Kidney (tissue), 14 donors: ENCODE results near the gene PANX2. TPM values are rescaled to one million over a fixed set of nuclear protein-coding genes. Genes with fewer than 3 reads are reported as not detected.

Source experiments
- DNase-seq, 5 donors: peaks; one replicate each; pipeline ENCODE4 v3.0.0-alpha.2; 2013 to 2020
- FAIRE-seq: peaks from 2 replicates; lab custom pipeline; 2012; peaks lifted over from hg19 to GRCh38; lab: Jason Lieb, UNC
- H3K27ac ChIP-seq, 2 donors: one replicate each; pipeline ENCODE4 v1.7.0; 2013; ENCODE audit warnings: low read depth in 2 of 2, low read length in 2 of 2, inconsistent platforms in 1 of 2
- H3K27me3 ChIP-seq: one replicate; pipeline ENCODE4 v1.7.1; 2013; ENCODE audit warnings: low read length, inconsistent platforms; ENCODE audit not compliant: control insufficient read depth, insufficient read depth
- H3K36me3 ChIP-seq, 3 donors: one replicate each; pipeline versions ENCODE4 v1.7.0 to v1.7.1; 2013; ENCODE audit warnings: low read length in 3 of 3, control low read depth in 1 of 3, inconsistent platforms in 1 of 3; ENCODE audit not compliant: insufficient read depth in 3 of 3, control insufficient read depth in 2 of 3
- H3K4me1 ChIP-seq, 3 donors: one replicate each; pipeline versions ENCODE4 v1.7.0 to v1.7.1; 2013; ENCODE audit warnings: low read length in 3 of 3, inconsistent platforms in 1 of 3, low read depth in 1 of 3; ENCODE audit not compliant: control insufficient read depth in 2 of 3, insufficient read depth in 2 of 3
- H3K4me3 ChIP-seq, 3 donors: one replicate each; pipeline versions ENCODE4 v1.7.0 to v1.8.1; 2013; ENCODE audit warnings: low read length in 3 of 3, control low read depth in 1 of 3, inconsistent platforms in 1 of 3
- H3K9ac ChIP-seq, 3 donors: one replicate each; pipeline versions ENCODE4 v1.7.0 to v1.7.1; 2013; ENCODE audit warnings: low read length in 3 of 3, control low read depth in 1 of 3, inconsistent platforms in 1 of 3
- H3K9me3 ChIP-seq, 3 donors: one replicate each; pipeline versions ENCODE4 v1.7.0 to v1.7.1; 2013; ENCODE audit warnings: low read length in 3 of 3, control low read depth in 1 of 3, inconsistent platforms in 1 of 3; ENCODE audit not compliant: control insufficient read depth in 2 of 3, insufficient read depth in 1 of 3
- CTCF ChIP-seq: IDR thresholded peaks from 3 replicates; pipeline ENCODE4 v1.5.1; 2012; ENCODE audit warnings: mild to moderate bottlenecking, moderate library complexity, borderline replicate concordance; ENCODE audit not compliant: insufficient read depth; ENCODE audit errors: extremely low read depth
- intact Hi-C: fragments of 100-400 bp; cut with DNase I; formaldehyde crosslinking; loops from one replicate; pipeline ENCODE4 v1.11.1; 2022
- polyA plus RNA-seq: library from polyadenylated mRNA; stranded (reverse); fragments of 350-450 nt; fragmentation: Illumina TruSeq; extraction: RNeasy Lipid Tissue Mini Kit (QIAGEN cat#74804); gene quantifications from one replicate; pipeline ENCODE4 v1.2.3, GENCODE V29; 2014; ENCODE audit warnings: low read depth, low replicate concordance; ENCODE audit not compliant: insufficient read depth
- total RNA-seq: library from RNA; stranded (reverse); fragmentation: NEBNext Ultra II Directional; extraction: Animal tissue kit (Norgen Biotek cat#: 25700); gene quantifications from one replicate; pipeline ENCODE4 v1.2.1, GENCODE V29; 2021
- donor health status: control.
- donor health status: control.
- donor health status: control.
- donor health status: control.
- donor health status: control.
- donor health status: DM: yes; HTN: yes; CAD: no.
- donor health status: Normal renal cell carcinoma (clear cell type).

The PANX2 gene
- total and polyA plus RNA-seq, 2 donors from 2014 or later = 1.0 to 4.3 TPM

GRCh38 chr22:50189849-50190181, 19.3 kb downstream of the PANX2 start:
- Histone ChIP-seq H3K4me1 (peaks cover 0 to 28% (median 4%) of the 10 kb centered on the region in 3 donors), H3K36me3 (peaks cover 0 to 3% (median 3%) of the 10 kb centered on the region in 3 donors), H3K27ac (peak overlapping the region in 1 of 2 donors; percentile 63), H3K4me3 (peak overlapping the region in 1 of 3 donors; percentile 47), H3K27me3 (no peaks in the 10 kb centered on the region), H3K9me3 (no peaks in the 10 kb centered on the region), H3K9ac (no peak overlapping the region)
- FAIRE-seq (no peak), DNase-seq (no peak)
- no peak for TF ChIP-seq CTCF
- intact Hi-C loops = no loop called here

GRCh38 chr22:50190182-50190940, 19.8 kb downstream of the PANX2 start:
- intact Hi-C loops = no loop called here
- H3K4me1 ChIP-seq = peaks cover 0 to 26% (median 4%) of the 10 kb centered on the region in 3 donors
- peak; percentile 53 for TF ChIP-seq CTCF
- H3K27ac ChIP-seq = peak overlapping the region; percentile 63 to 78
- peak overlapping the region in 2 of 3 donors; percentile 33 to 58 for H3K9ac ChIP-seq
- peak; percentile 78 to 96 (median 84) for DNase-seq
- no peak for FAIRE-seq
- no peaks in the 10 kb centered on the region for H3K27me3 ChIP-seq
- peak overlapping the region in 2 of 3 donors; percentile 37 to 47 for H3K4me3 ChIP-seq
- peaks cover 0 to 3% (median 3%) of the 10 kb centered on the region in 3 donors for H3K36me3 ChIP-seq
- H3K9me3 ChIP-seq = no peaks in the 10 kb centered on the region

- Histone ChIP-seq H3K36me3 (peaks cover 0 to 3% (median 3%) of the 10 kb centered on the region in 3 donors), H3K9ac (peak overlapping the region in 1 of 3 donors; percentile 58), H3K9me3 (no peaks in the 10 kb centered on the region), H3K4me1 (peaks cover 0 to 25% (median 4%) of the 10 kb centered on the region in 3 donors), H3K4me3 (peak overlapping the region in 2 of 3 donors; percentile 13 to 37), H3K27ac (peak overlapping the region; percentile 63 to 78), H3K27me3 (no peaks in the 10 kb centered on the region)
- no peak for TF ChIP-seq CTCF
- DNase-seq = peak in 2 of 5 donors; percentile 82 to 87
- intact Hi-C loops = no loop called here
- FAIRE-seq = no peak
Measured at GRCh38 chr22:50190941-50191741, 20.6 kb downstream of the PANX2 start.
